ENCODE results near the gene SRPK3. TPM values are rescaled to one million over a fixed set of nuclear protein-coding genes. Genes with fewer than 3 reads are reported as not detected.

Gene SRPK3
- polyA plus RNA-seq, 1 donor from 2014 or later, result not detected

GRCh38 chrX:153804621-153805020 is 23.8 kb downstream of the SRPK3 start:
- Histone ChIP-seq H3K27ac (ENCODE audit: low read length) (no peak overlapping the region), H3K9me2 (ENCODE audit: insufficient read depth, low read length) (no peaks in the 10 kb centered on the region), H3K9me3 (ENCODE audit: low read length) (no peaks in the 10 kb centered on the region), H3K4me3 (ENCODE audit: low read length) (no peak overlapping the region), H3K79me2 (replicated peaks; ENCODE audit: insufficient read depth, low read length) (peaks cover 9% of the 10 kb centered on the region), H3K36me3 (ENCODE audit: insufficient read depth, low read length) (no peaks in the 10 kb centered on the region), H3K27me3 (ENCODE audit: insufficient read depth, low read depth, low read length) (no peaks in the 10 kb centered on the region), H3K4me2 (ENCODE audit: low read length) (no peak overlapping the region), H3F3A (ENCODE audit: insufficient read depth, low read length, poor library complexity, severe bottlenecking) (no peaks in the 10 kb centered on the region), H3K9ac (ENCODE audit: low read length) (no peak overlapping the region), H2AFZ (ENCODE audit: low read depth, low read length) (no peak overlapping the region), H4K20me1 (ENCODE audit: insufficient read depth) (no peaks in the 10 kb centered on the region)
- TF ChIP-seq EZH2 (IDR thresholded peaks at IDR 0.05; ENCODE audit: borderline replicate concordance, insufficient read depth, low read length, poor library complexity, severe bottlenecking) (no peak), CTCF (IDR thresholded peaks at IDR 0.05; ENCODE audit: poor library complexity, severe bottlenecking) (no peak), SMC3 (conservative IDR thresholded peaks at IDR 0.05; ENCODE audit: poor library complexity) (no peak), RAD21 (conservative IDR thresholded peaks at IDR 0.05) (no peak), REST (IDR thresholded peaks at IDR 0.05; ENCODE audit: borderline replicate concordance) (no peak), MXI1 (conservative IDR thresholded peaks at IDR 0.05; ENCODE audit: poor library complexity, severe bottlenecking) (no peak), TAF1 (IDR thresholded peaks at IDR 0.05; ENCODE audit: low read depth) (no peak), EP300 (conservative IDR thresholded peaks at IDR 0.05; ENCODE audit: poor library complexity, severe bottlenecking) (no peak), POLR2AphosphoS5 (IDR thresholded peaks at IDR 0.05) (no peak)

GRCh38 chrX:153805436-153805835 is 24.6 kb downstream of the SRPK3 start:
- Histone ChIP-seq H3K9ac (ENCODE audit: low read length) (no peak overlapping the region), H3K9me3 (ENCODE audit: low read length) (no peaks in the 10 kb centered on the region), H3K79me2 (replicated peaks; ENCODE audit: insufficient read depth, low read length) (peaks cover 10% of the 10 kb centered on the region), H3K36me3 (ENCODE audit: insufficient read depth, low read length) (no peaks in the 10 kb centered on the region), H3F3A (ENCODE audit: insufficient read depth, low read length, poor library complexity, severe bottlenecking) (no peaks in the 10 kb centered on the region), H3K27ac (ENCODE audit: low read length) (no peak overlapping the region), H3K4me3 (ENCODE audit: low read length) (no peak overlapping the region), H3K27me3 (ENCODE audit: insufficient read depth, low read depth, low read length) (no peaks in the 10 kb centered on the region), H2AFZ (ENCODE audit: low read depth, low read length) (no peak overlapping the region), H3K4me2 (ENCODE audit: low read length) (no peak overlapping the region), H3K9me2 (ENCODE audit: insufficient read depth, low read length) (no peaks in the 10 kb centered on the region), H4K20me1 (ENCODE audit: insufficient read depth) (no peaks in the 10 kb centered on the region)
- no peak for TF ChIP-seq EZH2 (IDR thresholded peaks at IDR 0.05; ENCODE audit: borderline replicate concordance, insufficient read depth, low read length, poor library complexity, severe bottlenecking)
- TF ChIP-seq RAD21 (conservative IDR thresholded peaks at IDR 0.05), result no peak
- TF ChIP-seq EP300 (conservative IDR thresholded peaks at IDR 0.05; ENCODE audit: poor library complexity, severe bottlenecking), result no peak
- TF ChIP-seq REST (IDR thresholded peaks at IDR 0.05; ENCODE audit: borderline replicate concordance), result no peak
- TF ChIP-seq MXI1 (conservative IDR thresholded peaks at IDR 0.05; ENCODE audit: poor library complexity, severe bottlenecking), result no peak
- TF ChIP-seq SMC3 (conservative IDR thresholded peaks at IDR 0.05; ENCODE audit: poor library complexity), result no peak
- no peak for TF ChIP-seq CTCF (IDR thresholded peaks at IDR 0.05; ENCODE audit: poor library complexity, severe bottlenecking)
- TF ChIP-seq TAF1 (IDR thresholded peaks at IDR 0.05; ENCODE audit: low read depth), result no peak
- no peak for TF ChIP-seq POLR2AphosphoS5 (IDR thresholded peaks at IDR 0.05)
